Measurements from ENCODE around the gene MRPS9.

- TF ChIP-seq POLR2A (IDR thresholded peaks at IDR 0.05) = no peak
- no peak for TF ChIP-seq CTCF (IDR thresholded peaks at IDR 0.05 in 4 of 5, conservative IDR thresholded peaks at IDR 0.05 in 1 of 5)
Observed at GRCh38 chr2:105070010-105070865, 32.4 kb downstream of the MRPS9 start.

Data from gastrocnemius medialis (tissue), 4 donors.